Calu3 (cell line): Measurements from ENCODE around the gene HNRNPU. TPM values are rescaled to one million over a fixed set of nuclear protein-coding genes. Genes with fewer than 3 reads are reported as not detected.

ENCODE experiments used
- BruUV-seq: library from RNA; stranded (reverse); fragments of 400-500 nt; replicated peaks from 2 replicates; lab custom pipeline; 2021; lab: Mats Ljungman, UMichigan
- CTCF ChIA-PET: fragments of 300-600 bp; sonication (Branson Sonifier 250); formaldehyde crosslinking; loops from one replicate; lab custom pipeline; 2022; ENCODE audit warnings: antibody characterized with exemption; lab: Charles Lee
- DNase-seq: peaks from one replicate; pipeline ENCODE4 v3.0.0; 2022
- H3K27ac Mint-ChIP-seq: one replicate; pipeline ENCODE4 v1.8.0; 2022; ENCODE audit warnings: mixed read lengths; ENCODE audit not compliant: unreplicated experiment
- H3K27me3 Mint-ChIP-seq: one replicate; pipeline ENCODE4 v1.8.0; 2022; ENCODE audit warnings: mixed read lengths; ENCODE audit not compliant: unreplicated experiment
- H3K36me3 Mint-ChIP-seq: one replicate; pipeline ENCODE4 v1.8.0; 2022; ENCODE audit warnings: mild to moderate bottlenecking, moderate library complexity, mixed read lengths; ENCODE audit not compliant: insufficient read depth, unreplicated experiment
- H3K4me1 Mint-ChIP-seq: one replicate; pipeline ENCODE4 v1.8.0; 2022; ENCODE audit warnings: mild to moderate bottlenecking, low read depth, mixed read lengths; ENCODE audit not compliant: unreplicated experiment
- H3K4me3 Mint-ChIP-seq: one replicate; pipeline ENCODE4 v1.8.0; 2022; ENCODE audit warnings: mild to moderate bottlenecking, low read depth, moderate library complexity, mixed read lengths; ENCODE audit not compliant: unreplicated experiment
- H3K9me3 Mint-ChIP-seq: one replicate; pipeline ENCODE4 v1.8.0; 2022; ENCODE audit warnings: low read depth, mixed read lengths; ENCODE audit not compliant: unreplicated experiment
- intact Hi-C: fragments of 100-400 bp; cut with micrococcal nuclease; formaldehyde crosslinking; loops from one replicate; pipeline ENCODE4 v1.10.0; 2022; ENCODE audit not compliant: unreplicated experiment
- total RNA-seq: library from RNA; stranded (reverse); gene quantifications from 2 replicates; pipeline ENCODE4 v1.2.3, GENCODE V29; 2022
- TF ChIP-seq, protein P1 (sequence below): fragments of 200-600 bp; IDR thresholded peaks from one replicate; pipeline ENCODE4 v1.8.0; 2022; ENCODE audit warnings: antibody characterized with exemption; ENCODE audit not compliant: unreplicated experiment

Gene HNRNPU
- total RNA-seq, 1 experiment from 2014 or later: 453 TPM

GRCh38 chr1:244897476-244898254 is 33.3 kb upstream of the HNRNPU start:
- CTCF ChIA-PET: interaction anchor here (1.0 kb wide), 1 partner anchor 11 kb away, joined by 3 read pairs; no protein-coding TSS in a partner anchor
- H3K27ac Mint-ChIP-seq: no peak overlapping the region

DNA sequence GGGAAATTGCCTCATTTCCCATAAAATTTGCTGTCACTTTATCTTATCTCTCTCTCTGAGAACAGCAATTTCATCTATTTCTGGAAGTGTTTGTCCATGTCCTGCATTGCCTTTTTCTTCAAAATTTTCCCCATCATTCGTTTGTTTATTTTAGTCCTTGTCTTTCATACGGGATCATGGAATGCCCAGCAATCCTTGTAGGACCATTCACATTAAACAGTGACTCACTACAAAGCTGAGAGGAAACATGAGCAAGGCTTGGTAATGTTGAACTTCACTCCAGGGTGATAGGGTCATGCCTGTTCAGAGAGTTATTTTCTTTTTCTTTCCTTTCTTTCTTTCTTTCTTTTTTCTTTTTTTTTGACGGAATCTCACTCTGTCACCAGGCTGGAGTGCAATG is 32.2 kb upstream of the HNRNPU start:
- peaks cover 10% of the 10 kb centered on the region for H3K4me1 Mint-ChIP-seq
- no peak for DNase-seq
- H3K36me3 Mint-ChIP-seq: peaks cover 5% of the 10 kb centered on the region
- no peaks in the 10 kb centered on the region for H3K27me3 Mint-ChIP-seq
- H3K27ac Mint-ChIP-seq: no peak overlapping the region
- CTCF ChIA-PET: no interaction called here
- BruUV-seq: no TSS peak
- no peak overlapping the region for H3K4me3 Mint-ChIP-seq
- intact Hi-C loops: no loop called here
- no peaks in the 10 kb centered on the region for H3K9me3 Mint-ChIP-seq
- TF ChIP-seq, protein P1, sequence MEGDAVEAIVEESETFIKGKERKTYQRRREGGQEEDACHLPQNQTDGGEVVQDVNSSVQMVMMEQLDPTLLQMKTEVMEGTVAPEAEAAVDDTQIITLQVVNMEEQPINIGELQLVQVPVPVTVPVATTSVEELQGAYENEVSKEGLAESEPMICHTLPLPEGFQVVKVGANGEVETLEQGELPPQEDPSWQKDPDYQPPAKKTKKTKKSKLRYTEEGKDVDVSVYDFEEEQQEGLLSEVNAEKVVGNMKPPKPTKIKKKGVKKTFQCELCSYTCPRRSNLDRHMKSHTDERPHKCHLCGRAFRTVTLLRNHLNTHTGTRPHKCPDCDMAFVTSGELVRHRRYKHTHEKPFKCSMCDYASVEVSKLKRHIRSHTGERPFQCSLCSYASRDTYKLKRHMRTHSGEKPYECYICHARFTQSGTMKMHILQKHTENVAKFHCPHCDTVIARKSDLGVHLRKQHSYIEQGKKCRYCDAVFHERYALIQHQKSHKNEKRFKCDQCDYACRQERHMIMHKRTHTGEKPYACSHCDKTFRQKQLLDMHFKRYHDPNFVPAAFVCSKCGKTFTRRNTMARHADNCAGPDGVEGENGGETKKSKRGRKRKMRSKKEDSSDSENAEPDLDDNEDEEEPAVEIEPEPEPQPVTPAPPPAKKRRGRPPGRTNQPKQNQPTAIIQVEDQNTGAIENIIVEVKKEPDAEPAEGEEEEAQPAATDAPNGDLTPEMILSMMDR: no peak

More at GRCh38 chr1:244897476-244898254, 33.3 kb upstream of the HNRNPU start:
- no peak overlapping the region for H3K4me3 Mint-ChIP-seq
- H3K36me3 Mint-ChIP-seq: peaks cover 2% of the 10 kb centered on the region
- BruUV-seq: no TSS peak
- peaks cover 3% of the 10 kb centered on the region for H3K4me1 Mint-ChIP-seq
- no peaks in the 10 kb centered on the region for H3K9me3 Mint-ChIP-seq
- no peak for DNase-seq
- intact Hi-C loops: no loop called here
- H3K27me3 Mint-ChIP-seq: no peaks in the 10 kb centered on the region
- TF ChIP-seq, protein P1: no peak

GRCh38 chr1:244893836-244894235 is 29.5 kb upstream of the HNRNPU start:
- H3K4me1 Mint-ChIP-seq: peaks cover 10% of the 10 kb centered on the region
- BruUV-seq: no TSS peak
- intact Hi-C loops: no loop called here
- H3K4me3 Mint-ChIP-seq: no peak overlapping the region
- no peaks in the 10 kb centered on the region for H3K9me3 Mint-ChIP-seq
- no peak for DNase-seq
- H3K36me3 Mint-ChIP-seq: peaks cover 10% of the 10 kb centered on the region
- TF ChIP-seq, protein P1: no peak
- H3K27me3 Mint-ChIP-seq: no peaks in the 10 kb centered on the region
- no peak overlapping the region for H3K27ac Mint-ChIP-seq
- CTCF ChIA-PET: interaction anchor here (0.9 kb wide), 1 partner anchor 15 kb away, joined by 3 read pairs; no protein-coding TSS in a partner anchor

DNA sequence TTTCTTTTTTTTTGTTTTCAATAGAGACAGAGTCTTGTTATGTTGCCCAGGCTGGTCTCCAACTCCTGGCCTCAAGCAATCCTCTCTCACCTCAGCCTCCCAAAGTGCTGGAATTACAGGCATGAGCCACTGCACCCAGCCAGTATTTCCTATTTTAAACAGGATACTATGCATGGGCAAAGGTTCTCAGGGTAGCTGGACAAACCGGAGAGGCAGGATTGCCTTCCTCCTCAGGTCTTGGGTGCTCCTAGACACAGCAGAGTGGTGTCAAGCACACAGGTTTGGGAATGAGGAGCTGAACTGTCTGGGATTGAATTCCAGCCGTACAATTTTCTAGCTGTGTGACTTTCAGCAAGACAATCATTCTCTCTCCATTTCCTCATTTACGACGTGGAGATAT is 22.9 kb upstream of the HNRNPU start:
- Mint-ChIP-seq H3K4me1 (peaks cover 14% of the 10 kb centered on the region), H3K36me3 (peaks cover 5% of the 10 kb centered on the region), H3K27ac (no peak overlapping the region), H3K27me3 (no peaks in the 10 kb centered on the region), H3K9me3 (peaks cover 2% of the 10 kb centered on the region), H3K4me3 (no peak overlapping the region)
- DNase-seq: peak; percentile 39
- no TSS peak for BruUV-seq
- CTCF ChIA-PET: interaction anchor here (0.5 to 0.7 kb wide), 3 partner anchors 58 to 84 kb away, joined by 4 to 9 read pairs (median 7); a partner anchor contains a TSS
- intact Hi-C loops: no loop called here
- TF ChIP-seq, protein P1: no peak
